Astrocyte of the hippocampus (primary cell): Measurements from ENCODE around the gene CCS.
"Not testable (repeated sequence)": the region's sequence is repeated elsewhere in the genome, so short reads cannot be mapped to it uniquely, and the experiment has no call there.

Source experiments
- DNase-seq: peaks from one replicate; pipeline ENCODE4 v3.0.0; 2011; ENCODE audit warnings: low read depth, low spot score

The CCS gene

GRCh38 chr11:66592457-66593302 is at the start of gene CCS, which contains the start of gene CCDC87:
Gene CCS (plus strand): TSS chr11:66593185. CDS start chr11:66593262, 77 bp downstream.
Gene CCDC87 (minus strand): TSS chr11:66593063. CDS start chr11:66593015, 48 bp downstream.
- DNase-seq: peak; percentile 98

- peak; percentile 83 for DNase-seq
Measured at GRCh38 chr11:66543263-66544107, 49.5 kb upstream of the CCS start.

- not testable (repeated sequence) for DNase-seq
Measured at GRCh38 chr11:66544952-66545351, 48.0 kb upstream of the CCS start.

- DNase-seq: peak; percentile 99
Measured at GRCh38 chr11:66545701-66546367, 47.2 kb upstream of the CCS start, which contains the start of gene ZDHHC24. Gene ZDHHC24 (minus strand): TSS chr11:66546048. CDS start chr11:66546003, 45 bp downstream.

- DNase-seq: no peak
Measured at GRCh38 chr11:66546368-66546965, 46.5 kb upstream of the CCS start, which contains the start of gene ACTN3. Gene ACTN3 (plus strand): TSS chr11:66546903. CDS start chr11:66546938, 35 bp downstream.

- no peak for DNase-seq
Measured at GRCh38 chr11:66546966-66547661, 45.9 kb upstream of the CCS start.

GRCh38 chr11:66547662-66548009 is 45.3 kb upstream of the CCS start:
- DNase-seq: no peak

GRCh38 chr11:66548041-66548440 is 44.9 kb upstream of the CCS start:
- DNase-seq: no peak

- no peak for DNase-seq
Measured at GRCh38 chr11:66548774-66549630, 44.0 kb upstream of the CCS start.

GRCh38 chr11:66549696-66550095 is 43.3 kb upstream of the CCS start:
- no peak for DNase-seq

- DNase-seq: no peak
Measured at GRCh38 chr11:66550887-66551286, 42.1 kb upstream of the CCS start.

GRCh38 chr11:66554602-66555001 is 38.4 kb upstream of the CCS start:
- DNase-seq: no peak

GRCh38 chr11:66555416-66555815 is 37.6 kb upstream of the CCS start:
- DNase-seq: no peak

- no peak for DNase-seq
Measured at GRCh38 chr11:66556086-66556485, 36.9 kb upstream of the CCS start.

- DNase-seq: no peak
Measured at GRCh38 chr11:66557733-66558326, 35.2 kb upstream of the CCS start.

GRCh38 chr11:66559142-66559865 is 33.7 kb upstream of the CCS start:
- DNase-seq: peak; percentile 29

GRCh38 chr11:66559866-66560676 is 32.9 kb upstream of the CCS start:
- no peak for DNase-seq
